Stomach (tissue), 9 donors: Measurements from ENCODE around the gene ARHGEF37. TPM values are rescaled to one million over a fixed set of nuclear protein-coding genes. Genes with fewer than 3 reads are reported as not detected.
A peak's percentile ranks its signal among the peaks of the same experiment; 100 is the strongest.
"Not testable (repeated sequence)": the region's sequence is repeated elsewhere in the genome, so short reads cannot be mapped to it uniquely, and the experiment has no call there.

ENCODE experiments used
- DNase-seq, 2 donors: peaks; one replicate each; pipeline versions ENCODE4 v3.0.0 to v3.0.0-alpha.2; 2013 to 2019
- H3K27ac ChIP-seq, 5 donors: fragments of 200-600 bp in 4 of 5; sonication (generic) in 4 of 5; one replicate each; pipeline ENCODE4 v1.5.1; 2013 to 2019; ENCODE audit warnings: mild to moderate bottlenecking in 1 of 5, moderate library complexity in 1 of 5
- H3K27me3 ChIP-seq, 3 donors: fragments of 200-600 bp; sonication (generic); one replicate each; pipeline ENCODE4 v1.5.1; 2017 to 2019; ENCODE audit warnings: mixed run types in 1 of 3
- H3K36me3 ChIP-seq, 4 donors: fragments of 200-600 bp; sonication (generic); 1 replicate in 3 of 4; 2 replicates in 1 of 4; pipeline ENCODE4 v1.5.1; 2016 to 2019
- H3K4me1 ChIP-seq, 4 donors: fragments of 200-600 bp; sonication (generic); one replicate each; pipeline ENCODE4 v1.5.1; 2016 to 2019
- H3K4me3 ChIP-seq, 4 donors: fragments of 200-600 bp; sonication (generic) in 3 of 4; one replicate each; pipeline ENCODE4 v1.5.1; 2016 to 2019; ENCODE audit warnings: mild to moderate bottlenecking in 1 of 4
- H3K9me3 ChIP-seq, 4 donors: fragments of 200-600 bp; sonication (generic); one replicate each; pipeline ENCODE4 v1.5.1; 2016 to 2019
- EP300 ChIP-seq: sonication (generic); formaldehyde crosslinking; IDR thresholded peaks from one replicate; pipeline ENCODE4 v1.6.1; 2017; ENCODE audit warnings: antibody characterized with exemption
- POLR2A ChIP-seq, 4 donors: fragments of 450-650 bp; IDR thresholded peaks; one replicate each; pipeline ENCODE4 v1.6.1; 2016; ENCODE audit warnings: antibody characterized with exemption in 4 of 4, control low read depth in 2 of 4, mild to moderate bottlenecking in 1 of 4, moderate library complexity in 1 of 4
- POLR2AphosphoS5 ChIP-seq, 3 donors: sonication (generic); formaldehyde crosslinking; IDR thresholded peaks; one replicate each; pipeline ENCODE4 v1.6.1; 2016; ENCODE audit warnings: antibody characterized with exemption in 3 of 3
- WGBS, 5 donors: extraction: QIAGEN DNeasy Blood & Tissue Kit in 3 of 5; methylation state at CpG; one replicate each; pipeline versions ENCODE4 v1.1.5 to v1.1.7; 2013 to 2018; 5-methylcytosine and 5-hydroxymethylcytosine counted together
- intact Hi-C: fragments of 100-400 bp; cut with DNase I; formaldehyde crosslinking; loops from one replicate; pipeline ENCODE4 v1.15.1; 2023; ENCODE audit warnings: low total_unique reads
- polyA plus RNA-seq, 3 donors: library from polyadenylated mRNA; stranded (reverse); fragments of 200-250 nt; gene quantifications; one replicate each; pipeline ENCODE4 v1.2.3, GENCODE V29; 2013
- total RNA-seq, 5 donors: library from RNA; depleted of rRNA; stranded (reverse); fragments of >200 nt; gene quantifications; one replicate each; pipeline versions ENCODE4 v1.1.0 to v1.2.3, GENCODE V29; 2014 to 2016
- TF ChIP-seq, protein P1 (sequence below), 7 experiments: fragments of 450-650 bp in 4 of 7; fragments of 200-600 bp in 3 of 7; sonication (generic) in 3 of 7; IDR thresholded peaks; one replicate each; pipeline ENCODE4 v1.5.1; 2016 to 2019; ENCODE audit warnings: antibody characterized with exemption in 7 of 7, control low read depth in 2 of 7, mild to moderate bottlenecking in 1 of 7
- donor health status: healthy with polysubstance abuse.
- donor health status: Bipolar disorder and iron deficiency.
- donor health status: healthy.

The ARHGEF37 gene
- total and polyA plus RNA-seq, 8 donors = 8.0 to 64.2 (median 21.9) TPM

DNA sequence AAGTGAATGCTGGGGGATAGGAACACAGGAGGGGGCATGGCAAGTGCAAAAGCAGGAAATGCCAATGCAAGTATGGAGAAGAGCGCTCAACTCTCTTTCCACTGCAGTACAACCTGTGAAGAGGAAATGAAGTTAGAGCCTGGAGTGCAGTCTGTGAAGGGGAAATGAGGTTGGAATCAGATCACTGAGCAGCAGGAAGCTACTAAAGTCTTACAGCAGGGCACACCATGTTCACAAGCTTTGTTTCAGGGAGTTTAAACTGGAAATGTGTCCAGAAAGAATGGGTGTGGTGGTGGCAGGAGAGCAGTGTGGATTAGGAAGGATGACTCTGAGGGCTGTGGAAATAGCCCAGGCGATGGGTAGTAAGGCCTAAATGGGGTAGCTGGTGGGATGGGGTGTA, 15.4 kb downstream of the ARHGEF37 start:
- no peak overlapping the region for H3K4me3 ChIP-seq
- DNase-seq = no peak
- H3K9me3 ChIP-seq = no peaks in the 10 kb centered on the region
- H3K4me1 ChIP-seq = peaks cover 0 to 40% (median 21%) of the 10 kb centered on the region in 4 donors
- whole genome bisulfite sequencing, 5 donors = 81 to 90% (median 87%) methylated on average over 2 of the region's 2 CpGs
- TF ChIP-seq POLR2A (IDR thresholded peaks at IDR 0.05) = no peak
- TF ChIP-seq POLR2AphosphoS5 (IDR thresholded peaks at IDR 0.05) = peak in 1 of 3 donors; percentile 64
- TF ChIP-seq EP300 = no peak
- TF ChIP-seq, protein P1, sequence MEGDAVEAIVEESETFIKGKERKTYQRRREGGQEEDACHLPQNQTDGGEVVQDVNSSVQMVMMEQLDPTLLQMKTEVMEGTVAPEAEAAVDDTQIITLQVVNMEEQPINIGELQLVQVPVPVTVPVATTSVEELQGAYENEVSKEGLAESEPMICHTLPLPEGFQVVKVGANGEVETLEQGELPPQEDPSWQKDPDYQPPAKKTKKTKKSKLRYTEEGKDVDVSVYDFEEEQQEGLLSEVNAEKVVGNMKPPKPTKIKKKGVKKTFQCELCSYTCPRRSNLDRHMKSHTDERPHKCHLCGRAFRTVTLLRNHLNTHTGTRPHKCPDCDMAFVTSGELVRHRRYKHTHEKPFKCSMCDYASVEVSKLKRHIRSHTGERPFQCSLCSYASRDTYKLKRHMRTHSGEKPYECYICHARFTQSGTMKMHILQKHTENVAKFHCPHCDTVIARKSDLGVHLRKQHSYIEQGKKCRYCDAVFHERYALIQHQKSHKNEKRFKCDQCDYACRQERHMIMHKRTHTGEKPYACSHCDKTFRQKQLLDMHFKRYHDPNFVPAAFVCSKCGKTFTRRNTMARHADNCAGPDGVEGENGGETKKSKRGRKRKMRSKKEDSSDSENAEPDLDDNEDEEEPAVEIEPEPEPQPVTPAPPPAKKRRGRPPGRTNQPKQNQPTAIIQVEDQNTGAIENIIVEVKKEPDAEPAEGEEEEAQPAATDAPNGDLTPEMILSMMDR (IDR thresholded peaks at IDR 0.05) = no peak
- H3K27ac ChIP-seq = peak overlapping the region; percentile 6 to 59 (median 34)
- H3K27me3 ChIP-seq = no peaks in the 10 kb centered on the region
- intact Hi-C loops = no loop called here
- peaks cover 9 to 36% (median 35%) of the 10 kb centered on the region in 4 donors for H3K36me3 ChIP-seq

DNA sequence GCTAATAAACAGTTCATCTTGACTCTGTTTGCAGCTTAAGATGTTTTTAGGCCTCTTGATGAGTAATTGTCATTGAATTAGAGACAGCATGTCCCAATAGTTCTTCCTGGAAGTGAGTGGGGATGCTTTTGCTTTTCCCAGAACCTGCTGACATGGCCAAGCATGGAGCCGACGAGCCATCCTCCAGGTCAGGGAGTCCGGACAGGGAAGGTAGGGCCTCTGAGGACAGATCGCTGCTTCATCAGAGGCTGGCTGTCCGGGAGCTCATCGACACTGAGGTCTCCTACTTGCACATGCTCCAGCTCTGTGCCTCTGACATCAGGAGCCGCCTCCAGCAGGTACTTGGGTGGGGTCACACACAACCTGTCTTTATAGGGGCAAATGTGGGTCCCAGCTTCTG, 16.3 kb downstream of the ARHGEF37 start:
- no peaks in the 10 kb centered on the region for H3K27me3 ChIP-seq
- TF ChIP-seq, protein P1 (IDR thresholded peaks at IDR 0.05) = no peak
- TF ChIP-seq POLR2A (IDR thresholded peaks at IDR 0.05) = no peak
- TF ChIP-seq EP300 = no peak
- H3K4me1 ChIP-seq = peaks cover 0 to 39% (median 15%) of the 10 kb centered on the region in 4 donors
- DNase-seq = no peak
- WGBS, 5 donors = 97 to 99% (median 98%) methylated on average over 7 of the region's 7 CpGs
- intact Hi-C loops = no loop called here
- peak overlapping the region in 3 of 5 donors; percentile 34 to 59 (median 55) for H3K27ac ChIP-seq
- peaks cover 17 to 45% (median 44%) of the 10 kb centered on the region in 4 donors for H3K36me3 ChIP-seq
- H3K9me3 ChIP-seq = no peaks in the 10 kb centered on the region
- no peak overlapping the region for H3K4me3 ChIP-seq

DNA sequence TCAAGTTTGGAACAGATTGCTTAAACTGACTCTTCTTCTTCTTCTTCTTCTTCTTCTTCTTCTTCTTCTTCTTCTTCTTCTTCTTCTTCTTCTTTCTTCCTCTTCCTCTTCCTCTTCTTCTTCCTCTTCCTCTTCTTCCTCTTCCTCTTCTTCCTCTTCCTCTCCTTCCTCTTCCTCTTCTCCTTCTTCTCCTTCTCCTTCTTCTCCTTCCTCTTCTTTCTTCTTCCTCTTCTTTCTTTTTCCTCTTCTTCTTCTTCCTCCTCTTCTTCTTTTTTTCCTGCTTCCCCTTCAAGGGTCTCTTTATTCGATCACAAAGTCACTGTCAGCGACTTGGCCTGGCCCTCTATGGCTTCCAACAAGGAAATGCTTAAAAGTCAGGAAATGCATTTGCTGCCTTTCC, 16.9 kb downstream of the ARHGEF37 start:
- intact Hi-C loops, H3K9me3 ChIP-seq, DNase-seq, H3K27me3 ChIP-seq, H3K4me3 ChIP-seq: not testable (repeated sequence)
- Histone ChIP-seq H3K27ac (peak overlapping the region in 1 of 5 donors; percentile 34), H3K36me3 (peaks cover 17 to 52% (median 50%) of the 10 kb centered on the region in 4 donors), H3K4me1 (peaks cover 0 to 40% (median 13%) of the 10 kb centered on the region in 4 donors)
- 88 to 100% (median 94%) methylated on average over 2 of the region's 2 CpGs for WGBS, 5 donors

DNA sequence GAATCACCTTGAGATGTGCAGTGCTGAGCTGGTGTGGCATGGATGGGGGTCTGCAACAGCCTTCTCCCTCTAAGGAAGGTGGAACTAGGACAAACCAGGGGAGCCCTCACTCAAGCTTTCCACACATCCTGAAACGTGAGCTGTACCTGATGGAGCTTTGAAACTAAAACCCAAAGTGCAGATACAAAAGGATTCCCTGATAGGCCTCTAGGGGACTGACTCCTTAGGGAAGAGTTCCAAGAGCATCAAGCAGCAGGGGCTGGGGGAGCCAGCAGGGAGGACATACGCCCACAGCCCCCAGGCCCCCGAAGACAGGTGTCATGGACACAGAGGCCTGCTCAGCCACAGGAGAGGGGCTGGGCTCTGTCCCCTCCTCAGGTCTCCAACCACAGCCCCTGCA, 17.7 kb downstream of the ARHGEF37 start:
- 82 to 94% (median 88%) methylated on average over 3 of the region's 3 CpGs for WGBS, 5 donors
- intact Hi-C loops = no loop called here

DNA sequence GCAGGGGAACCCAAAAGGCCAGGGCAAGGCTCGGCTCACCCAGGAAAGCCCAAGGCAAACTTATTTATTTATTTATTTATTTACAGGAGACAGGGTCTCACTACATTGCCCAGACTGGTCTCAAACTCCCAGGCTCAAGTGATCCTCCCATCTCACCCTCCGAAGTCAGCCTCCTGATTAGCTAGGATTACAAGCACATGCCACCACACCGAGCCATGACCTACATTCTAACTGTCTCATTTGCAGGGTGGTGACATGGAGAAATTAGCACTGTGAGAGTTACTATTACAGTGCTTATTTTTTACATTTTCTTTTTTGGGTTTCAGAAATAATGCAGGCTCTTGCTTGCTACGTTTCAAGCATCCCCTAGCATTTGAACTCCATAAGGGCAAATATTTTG, 18.1 kb downstream of the ARHGEF37 start:
- 73 to 89% (median 81%) methylated on average over 4 of the region's 4 CpGs for WGBS, 5 donors
- TF ChIP-seq POLR2A (IDR thresholded peaks at IDR 0.05) = no peak
- no peak for TF ChIP-seq POLR2AphosphoS5 (IDR thresholded peaks at IDR 0.05)
- no peak for TF ChIP-seq EP300
- no peak overlapping the region for H3K4me3 ChIP-seq
- intact Hi-C loops = no loop called here
- no peaks in the 10 kb centered on the region for H3K27me3 ChIP-seq
- peaks cover 21 to 61% (median 59%) of the 10 kb centered on the region in 4 donors for H3K36me3 ChIP-seq
- H3K27ac ChIP-seq = no peak overlapping the region
- H3K9me3 ChIP-seq = no peaks in the 10 kb centered on the region
- no peak for DNase-seq
- peaks cover 9 to 41% (median 19%) of the 10 kb centered on the region in 4 donors for H3K4me1 ChIP-seq

More for the DNA sequence above, 17.7 kb downstream of the ARHGEF37 start:
- H3K27ac ChIP-seq = no peak overlapping the region
- H3K4me3 ChIP-seq = no peak overlapping the region
- TF ChIP-seq EP300 (no peak), POLR2AphosphoS5 (IDR thresholded peaks at IDR 0.05) (no peak), POLR2A (IDR thresholded peaks at IDR 0.05) (no peak)
- TF ChIP-seq, protein P1 (IDR thresholded peaks at IDR 0.05) = no peak
- peaks cover 5 to 41% (median 16%) of the 10 kb centered on the region in 4 donors for H3K4me1 ChIP-seq
- peaks cover 18 to 57% (median 55%) of the 10 kb centered on the region in 4 donors for H3K36me3 ChIP-seq
- no peaks in the 10 kb centered on the region for H3K9me3 ChIP-seq
- no peaks in the 10 kb centered on the region for H3K27me3 ChIP-seq
- no peak for DNase-seq
